HPDE6-E6E7 (cell line): ENCODE data around the gene ARL16.

Experiments
- DNase-seq: peaks from one replicate; pipeline ENCODE4 v3.0.0; 2011; ENCODE audit warnings: missing footprints; ENCODE audit errors: extremely low spot score

Gene ARL16

DNA sequence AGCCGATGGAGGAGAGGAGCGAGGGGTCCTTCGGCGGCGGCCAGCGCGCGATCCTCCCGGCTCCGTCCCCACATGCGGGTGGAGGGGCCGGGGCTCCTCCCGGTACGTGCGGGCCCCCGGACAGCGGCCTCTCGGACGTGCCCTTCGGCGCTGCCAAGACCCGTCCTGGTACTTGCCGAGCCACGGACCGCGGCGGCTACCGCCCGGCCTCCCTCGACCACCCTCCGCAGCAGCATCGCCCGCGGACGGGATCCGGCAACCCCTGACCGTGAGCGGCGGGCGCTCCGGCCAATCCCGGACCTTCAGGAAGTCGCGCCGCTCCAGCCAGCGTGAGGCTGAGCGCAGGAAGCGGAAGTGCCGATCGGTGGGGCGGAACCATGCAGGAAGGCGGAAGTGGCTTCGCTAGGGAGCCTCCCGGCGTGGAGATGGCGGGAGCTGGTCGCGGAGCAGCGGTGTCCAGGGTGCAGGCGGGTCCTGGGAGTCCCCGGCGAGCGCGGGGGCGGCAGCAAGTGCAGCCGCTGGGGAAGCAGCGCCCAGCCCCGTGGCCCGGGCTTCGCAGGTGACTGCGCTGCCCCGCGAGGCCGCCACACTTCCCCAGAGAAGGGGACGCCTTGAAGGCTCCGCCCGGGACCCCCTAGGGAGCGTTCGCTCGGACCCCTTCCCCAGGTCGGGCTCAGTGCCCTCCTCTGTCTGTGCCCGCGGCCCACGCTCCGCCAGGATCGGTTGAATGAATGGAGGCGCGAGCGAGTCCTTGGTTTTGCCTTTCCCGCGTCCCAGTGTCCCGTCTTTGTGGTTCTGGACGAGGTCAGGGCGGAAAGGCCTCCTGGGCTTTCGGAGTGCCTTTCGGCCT is 17.0 kb downstream of the ARL16 start, which contains the start of the genes CCDC137 and OXLD1:
Gene CCDC137 (plus strand): TSS at position 396 of the 850 bp plus-strand sequence. CDS start 30 bp downstream, at position 426.
Gene OXLD1 (minus strand): TSS at position 264 of the 850 bp plus-strand sequence. CDS start 28 bp downstream, at position 236.
- peak; percentile 96 for DNase-seq

DNA sequence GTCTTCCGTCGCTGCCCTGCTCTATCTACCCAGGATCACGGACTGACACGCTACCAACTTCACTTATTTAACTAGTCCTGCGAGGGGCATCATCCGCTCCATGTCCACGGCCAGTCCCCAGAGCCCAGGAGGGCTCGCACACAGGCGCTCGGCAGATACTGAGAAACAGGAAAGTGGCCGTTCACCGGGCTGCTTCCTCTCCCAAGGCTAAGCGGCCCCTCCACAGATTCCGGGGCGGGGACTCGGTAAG is 17.6 kb downstream of the ARL16 start:
- no peak for DNase-seq

DNA sequence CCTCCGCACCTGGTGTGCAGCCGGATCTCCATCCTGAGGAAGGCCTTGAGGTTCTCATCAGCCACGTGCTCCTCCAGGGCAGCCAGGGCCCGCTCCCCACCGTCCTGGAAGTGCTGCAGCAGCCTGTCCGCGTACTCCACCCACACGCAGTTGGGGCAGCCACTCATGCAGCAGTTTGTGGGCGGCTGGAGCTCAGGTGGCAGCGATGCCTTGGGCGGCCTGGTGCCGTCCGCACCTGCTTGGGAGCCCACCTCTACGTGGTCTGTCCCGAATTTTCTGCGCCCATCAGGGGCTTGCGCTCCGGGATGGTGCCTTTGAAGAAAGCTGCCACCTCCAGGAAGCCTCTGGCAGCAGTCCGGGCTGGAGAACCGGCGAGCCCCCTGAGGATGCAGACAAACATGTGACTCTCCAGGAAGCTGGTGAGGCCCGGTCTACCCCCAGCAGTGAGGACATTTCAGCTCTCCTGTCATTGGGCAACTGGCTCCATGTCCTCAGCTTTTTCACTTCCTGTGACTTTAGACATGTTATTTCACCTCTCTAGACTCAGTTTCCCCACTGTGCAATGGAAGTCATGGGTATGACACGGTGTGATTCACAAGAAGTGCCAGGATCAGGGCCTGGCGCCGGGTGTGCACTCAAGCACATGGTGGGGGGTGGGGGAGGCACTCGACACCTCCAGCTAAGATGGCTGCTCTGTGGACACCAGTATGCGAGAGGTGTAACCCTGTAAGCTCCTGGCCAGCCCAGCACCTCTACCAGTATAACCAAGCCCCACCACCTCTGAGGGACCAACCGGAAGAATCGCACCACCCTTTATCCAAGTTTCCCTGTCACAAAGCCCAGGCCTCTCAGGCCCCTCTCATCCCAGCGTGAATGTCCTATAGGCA is 18.1 kb downstream of the ARL16 start:
- DNase-seq = no peak

DNA sequence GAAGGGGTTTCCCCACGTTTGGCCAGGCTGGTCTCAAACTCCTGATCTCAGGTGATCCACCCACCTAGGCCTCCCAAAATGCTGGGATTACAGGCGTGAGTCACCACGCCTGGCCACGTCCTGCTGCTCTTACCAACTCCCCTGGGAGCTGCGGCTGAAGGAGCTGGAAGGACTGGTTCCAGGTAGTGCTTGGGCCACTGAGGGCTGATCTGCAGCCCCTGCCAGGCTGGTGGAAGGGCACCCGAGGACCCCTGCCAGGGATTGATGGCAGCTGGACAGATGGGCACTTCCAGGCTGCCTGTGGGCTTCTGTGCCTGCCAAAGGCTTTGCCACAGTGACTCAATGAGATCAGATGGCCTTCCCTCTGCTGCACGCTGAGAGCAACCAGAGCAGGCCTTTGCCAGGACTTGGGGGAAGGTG is 19.5 kb downstream of the ARL16 start:
- DNase-seq = no peak

GRCh38 chr17:81662002-81662401 is 21.6 kb downstream of the ARL16 start:
- no peak for DNase-seq

GRCh38 chr17:81660441-81660840 is 23.2 kb downstream of the ARL16 start:
- no peak for DNase-seq

- no peak for DNase-seq
Observed at GRCh38 chr17:81659038-81659437, 24.6 kb downstream of the ARL16 start.

DNA sequence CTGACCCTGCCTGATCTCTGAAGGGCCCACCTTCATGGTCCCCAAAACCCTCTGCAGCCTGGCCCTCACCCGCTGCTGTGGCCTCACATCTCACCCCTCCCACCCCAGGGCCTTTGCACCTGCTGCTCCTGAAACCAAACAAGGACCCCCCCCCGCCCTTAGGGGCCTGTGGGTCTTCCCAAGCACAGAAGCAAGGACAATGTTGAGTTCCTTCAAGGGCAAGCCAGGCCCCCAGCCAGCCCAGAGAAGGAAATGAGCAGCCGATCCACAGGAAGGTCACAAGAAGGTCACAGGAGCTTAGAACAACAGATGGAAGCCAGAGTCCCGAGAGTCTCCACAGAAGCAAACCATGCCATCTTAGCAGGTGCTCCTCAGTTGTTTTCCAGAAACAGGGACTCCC is 26.8 kb downstream of the ARL16 start:
- DNase-seq = no peak

DNA sequence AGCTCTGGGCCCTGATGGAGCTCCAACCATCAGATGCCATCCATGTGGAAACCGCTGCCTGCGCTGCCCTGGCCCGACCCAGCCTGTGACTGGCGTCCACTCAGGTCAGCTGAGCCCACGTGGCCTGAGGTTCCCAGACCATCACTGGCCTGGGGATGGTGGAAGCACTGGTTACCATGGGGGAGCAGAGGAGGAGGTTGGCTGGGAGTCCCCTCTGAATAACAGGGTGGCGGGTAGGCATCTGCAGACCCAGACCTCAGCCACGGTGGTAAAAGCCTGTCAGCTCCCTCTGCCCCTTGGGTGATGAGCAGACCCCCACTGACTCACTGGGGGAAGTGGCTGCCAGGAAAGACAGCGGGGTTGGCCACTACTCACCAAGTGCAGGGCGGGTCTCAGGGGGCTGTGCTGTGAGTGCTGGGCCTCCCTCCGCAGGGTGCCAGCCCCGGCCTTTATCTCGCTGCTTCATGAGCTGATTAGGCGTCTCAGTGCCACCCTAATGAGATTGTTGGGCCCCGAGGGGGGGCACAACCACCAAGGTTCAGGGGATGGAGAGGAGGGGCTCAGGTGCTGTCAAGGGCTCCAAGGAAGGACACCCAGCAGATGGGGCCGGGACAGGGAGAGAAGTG is 27.4 kb downstream of the ARL16 start, which contains the start of gene PDE6G:
Gene PDE6G (minus strand): TSS at position 425 of the 626 bp plus-strand sequence. CDS start 3,237 bp downstream, outside the sequence.
- DNase-seq = no peak

DNA sequence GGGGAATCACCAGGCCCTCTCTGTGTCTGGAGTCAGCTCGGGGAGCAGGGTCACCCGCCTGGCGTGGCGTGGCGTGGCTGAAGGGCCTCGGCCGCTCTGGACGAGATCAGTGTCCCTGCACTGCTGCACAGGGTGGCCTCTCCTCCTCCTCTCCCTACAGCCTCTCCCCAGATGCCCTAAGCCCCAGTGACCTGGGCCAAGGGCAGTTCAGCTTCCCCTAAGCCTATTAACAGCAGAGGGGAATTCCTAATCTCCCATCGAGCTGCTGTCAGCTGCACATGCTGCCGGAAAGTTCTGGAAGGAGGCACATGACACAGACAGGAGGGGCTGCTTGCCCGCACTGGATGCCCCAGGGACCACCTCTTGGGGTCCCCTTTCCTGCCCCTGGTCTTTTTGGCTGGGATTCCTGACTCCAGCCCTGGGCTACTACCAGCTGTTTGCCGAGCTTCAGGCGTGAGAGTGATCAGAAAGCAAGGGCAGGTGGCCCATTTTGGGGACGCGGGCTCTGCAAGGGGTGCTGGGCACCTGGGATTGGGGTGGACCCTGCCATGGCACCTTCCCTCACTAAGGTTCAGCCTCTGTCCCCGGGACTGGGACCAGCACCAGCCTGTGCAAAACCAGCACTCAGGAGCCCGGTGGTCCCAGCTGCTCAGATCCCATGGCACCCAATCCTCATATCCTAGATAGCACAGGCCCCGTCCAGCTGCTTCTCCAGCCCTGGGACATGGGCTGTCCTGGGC is 28.0 kb downstream of the ARL16 start:
- no peak for DNase-seq

DNA sequence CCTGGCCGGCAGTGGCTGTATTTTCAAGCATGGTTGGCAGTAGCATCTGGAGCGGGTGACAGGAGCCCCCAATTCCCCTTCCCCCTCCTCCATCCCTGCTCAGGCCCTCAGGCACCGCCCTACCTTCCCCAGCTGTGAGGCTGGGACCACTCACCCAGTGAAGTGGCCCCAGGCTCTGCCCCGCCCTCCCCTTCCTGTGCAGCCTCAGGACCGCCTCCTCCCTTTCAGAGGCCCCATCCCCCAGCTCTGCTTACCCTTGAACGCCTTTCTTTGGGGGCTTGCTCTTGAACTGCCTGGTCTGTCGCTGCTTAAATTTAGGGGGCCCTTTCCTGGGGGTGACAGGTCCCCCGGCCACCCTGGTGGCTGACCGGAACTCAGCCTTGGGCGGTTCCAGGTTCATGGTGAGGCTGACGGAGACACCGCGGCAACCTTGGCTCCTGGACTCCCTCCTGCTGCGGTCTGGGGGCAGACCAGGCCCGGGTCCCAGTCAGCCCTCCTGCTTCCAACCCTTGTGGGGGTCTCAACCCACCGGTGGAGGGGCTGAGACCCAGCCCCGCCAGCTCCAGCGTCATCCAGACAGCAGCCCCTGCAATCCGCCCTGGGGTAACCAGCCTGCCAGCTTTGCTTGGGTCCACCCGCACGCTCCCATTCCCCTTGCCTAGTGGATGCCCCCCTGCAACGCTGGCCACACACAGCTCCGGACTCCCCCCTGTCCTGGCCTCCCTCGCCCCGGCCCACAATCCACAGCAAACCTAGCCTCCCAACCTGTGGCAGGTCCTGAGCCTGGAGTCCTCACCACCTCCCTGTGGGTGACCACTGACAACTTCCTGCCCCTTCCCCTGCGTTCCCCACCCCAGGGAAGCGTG is 30.5 kb downstream of the ARL16 start:
- DNase-seq = no peak

DNA sequence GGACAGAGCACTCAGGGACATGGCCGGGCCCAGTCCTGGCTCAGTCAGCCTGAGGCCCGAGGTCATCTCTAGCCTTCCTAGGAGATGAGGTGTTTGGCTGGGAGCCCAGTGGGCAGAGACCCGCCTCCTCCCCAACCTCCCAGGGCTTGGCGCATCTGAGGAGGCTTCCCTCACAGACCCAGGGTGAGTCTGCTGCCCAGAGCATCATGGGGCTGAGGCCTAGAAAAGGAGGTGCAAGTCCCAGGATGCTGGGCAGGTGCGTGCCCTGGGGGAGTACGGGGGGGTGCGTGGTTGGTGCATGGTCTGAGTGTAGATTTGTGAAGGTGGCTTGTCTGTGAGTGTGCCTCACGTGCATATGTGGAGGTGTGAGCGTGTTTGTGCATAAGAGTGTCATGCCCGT is 31.9 kb downstream of the ARL16 start:
- DNase-seq = peak; percentile 70

- DNase-seq = no peak
Observed at GRCh38 chr17:81650951-81651350, 32.6 kb downstream of the ARL16 start.

DNA sequence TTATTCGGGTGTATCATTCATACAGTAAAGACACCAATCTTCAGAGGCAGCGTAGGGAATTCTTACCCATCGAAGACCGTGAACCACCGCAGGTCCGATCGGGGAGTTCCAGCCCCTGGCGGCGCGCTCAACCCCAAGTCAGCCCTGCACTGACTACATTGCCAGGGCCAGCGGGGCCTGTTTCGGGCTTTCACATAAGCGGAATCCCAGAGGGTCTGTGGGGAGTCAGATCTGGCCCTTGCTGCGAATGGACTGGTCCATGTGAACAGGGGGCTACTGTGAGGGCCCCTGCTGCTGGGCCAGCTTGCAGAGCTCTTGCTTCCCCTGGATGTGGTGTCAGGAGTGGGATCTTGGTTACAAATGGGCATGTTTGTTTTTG is 34.9 kb downstream of the ARL16 start:
- DNase-seq = no peak

DNA sequence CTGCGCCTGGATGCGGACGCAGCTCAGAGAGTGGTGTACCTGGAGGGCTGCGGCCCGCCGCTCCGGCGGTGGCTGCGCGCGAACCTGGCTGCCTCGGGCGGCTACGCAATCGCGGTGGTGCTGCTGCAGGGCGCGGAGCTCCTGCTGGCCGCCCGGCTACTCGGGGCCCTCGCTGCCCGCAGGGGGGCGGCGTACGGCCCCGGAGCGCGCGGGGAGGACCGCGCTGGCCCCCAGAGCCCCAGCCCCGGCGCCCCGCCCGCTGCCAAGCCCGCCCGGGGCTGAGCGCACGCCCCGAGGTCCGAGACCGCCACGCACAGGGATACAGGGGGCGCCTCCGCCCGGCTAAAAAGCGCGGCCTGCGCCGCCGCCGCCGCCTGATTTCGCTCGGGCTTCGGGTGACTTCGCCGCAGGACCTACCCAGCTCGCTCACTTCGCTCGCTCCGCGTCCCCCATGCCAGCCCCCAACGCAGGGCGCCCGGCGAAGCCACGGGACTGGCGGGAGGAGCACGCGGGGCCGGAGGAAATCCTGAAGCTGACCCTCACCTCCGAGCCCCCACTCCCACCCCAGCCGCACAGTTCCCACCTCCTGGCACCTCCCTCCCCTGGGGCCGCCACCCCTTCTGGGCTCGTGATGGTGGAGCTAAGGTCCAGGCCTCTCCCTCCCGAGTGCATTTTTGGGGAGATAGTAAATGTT is 35.4 kb downstream of the ARL16 start:
- no peak for DNase-seq

- no peak for DNase-seq
Observed at GRCh38 chr17:81647640-81648012, 36.0 kb downstream of the ARL16 start.

GRCh38 chr17:81646869-81647600 is 36.6 kb downstream of the ARL16 start:
- no peak for DNase-seq

DNA sequence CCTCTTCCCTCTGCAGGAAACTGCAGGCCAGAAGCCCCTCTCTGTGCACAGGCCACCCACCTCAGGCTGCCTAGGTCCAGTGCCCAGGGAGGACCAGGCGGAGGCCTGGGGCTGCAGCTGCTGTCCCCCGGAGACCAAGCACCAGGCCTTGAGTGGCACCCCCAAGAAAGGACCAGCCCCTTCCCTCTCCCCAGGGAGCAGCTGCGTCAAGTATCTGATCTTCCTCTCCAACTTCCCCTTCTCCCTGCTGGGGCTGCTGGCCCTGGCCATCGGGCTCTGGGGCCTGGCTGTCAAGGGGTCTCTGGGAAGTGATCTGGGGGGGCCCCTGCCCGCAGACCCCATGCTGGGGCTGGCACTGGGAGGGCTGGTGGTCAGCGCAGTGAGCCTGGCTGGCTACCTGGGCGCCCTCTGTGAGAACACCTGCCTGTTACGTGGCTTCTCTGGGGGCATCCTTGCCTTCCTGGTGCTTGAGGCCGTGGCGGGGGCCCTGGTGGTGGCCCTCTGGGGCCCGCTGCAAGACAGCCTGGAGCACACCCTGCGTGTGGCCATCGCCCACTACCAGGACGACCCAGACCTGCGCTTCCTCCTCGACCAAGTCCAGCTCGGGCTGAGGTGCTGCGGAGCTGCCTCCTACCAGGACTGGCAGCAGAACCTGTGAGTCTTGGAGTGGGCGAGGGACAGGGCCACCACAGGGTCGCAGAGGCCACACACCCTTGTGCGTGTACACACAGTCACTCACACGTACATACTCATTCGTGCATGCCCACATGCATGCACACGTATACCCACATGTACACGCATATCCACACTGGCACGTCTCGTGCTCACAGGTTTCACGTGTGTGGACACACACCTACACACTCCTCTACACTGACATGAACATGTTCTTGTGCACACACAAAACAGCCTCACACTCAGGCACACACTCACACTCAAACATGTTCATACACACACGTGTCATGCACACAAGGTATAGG is 38.3 kb downstream of the ARL16 start:
- no peak for DNase-seq
